Mesenchymal stem cell (in vitro differentiated cells and primary cell): ENCODE measurements around the gene ATG4C.
"Not testable (repeated sequence)": the region's sequence is repeated elsewhere in the genome, so short reads cannot be mapped to it uniquely, and the experiment has no call there.

Source experiments
- DNase-seq: peaks from one replicate; pipeline ENCODE4 v3.0.0-alpha.2; 2013
- H2AFZ ChIP-seq: one replicate; pipeline ENCODE4 v1.6.1; 2013; ENCODE audit warnings: low read depth, mild to moderate bottlenecking, control low read depth, inconsistent platforms, low read length, moderate library complexity
- H2AK5ac ChIP-seq: 2 replicates; pipeline ENCODE4 v1.6.1; 2013; ENCODE audit warnings: low read length, moderate library complexity, mild to moderate bottlenecking, inconsistent platforms; ENCODE audit not compliant: severe bottlenecking
- H2BK120ac ChIP-seq: one replicate; pipeline ENCODE4 v1.6.1; 2013; ENCODE audit warnings: low read depth, mild to moderate bottlenecking, inconsistent platforms, low read length, moderate library complexity
- H2BK12ac ChIP-seq, 2 experiments: one replicate each; pipeline ENCODE4 v1.6.1; 2013; ENCODE audit warnings: inconsistent platforms in 2 of 2, low read length in 2 of 2, mild to moderate bottlenecking in 2 of 2, moderate library complexity in 2 of 2, control low read depth in 1 of 2
- H2BK15ac ChIP-seq: one replicate; pipeline ENCODE4 v1.6.1; 2013; ENCODE audit warnings: mild to moderate bottlenecking, low read depth, inconsistent platforms; ENCODE audit not compliant: poor library complexity, severe bottlenecking
- H2BK5ac ChIP-seq: 2 replicates; pipeline ENCODE4 v1.6.1; 2013; ENCODE audit warnings: low read depth, mild to moderate bottlenecking, low read length, control low read depth, inconsistent platforms; ENCODE audit not compliant: poor library complexity, severe bottlenecking
- H3K14ac ChIP-seq, 2 experiments: one replicate each; pipeline ENCODE4 v1.6.1; 2013; ENCODE audit warnings: inconsistent platforms in 2 of 2, low read length in 2 of 2, control low read depth in 1 of 2, mild to moderate bottlenecking in 1 of 2, moderate library complexity in 1 of 2
- H3K18ac ChIP-seq, 2 experiments: one replicate each; pipeline ENCODE4 v1.6.1; 2013; ENCODE audit warnings: inconsistent platforms in 2 of 2, low read length in 2 of 2, control low read depth in 1 of 2, low read depth in 1 of 2, mild to moderate bottlenecking in 1 of 2
- H3K23ac ChIP-seq, 2 experiments: one replicate each; pipeline ENCODE4 v1.6.1; 2013; ENCODE audit warnings: inconsistent platforms in 2 of 2, low read length in 2 of 2, mild to moderate bottlenecking in 2 of 2, moderate library complexity in 2 of 2, control low read depth in 1 of 2
- H3K27ac ChIP-seq: 2 replicates; pipeline ENCODE4 v1.5.1; 2013; ENCODE audit warnings: mild to moderate bottlenecking, moderate library complexity, low read length, control low read depth, inconsistent platforms; ENCODE audit not compliant: poor library complexity, severe bottlenecking
- H3K27me3 ChIP-seq, 2 experiments: 2 replicates each; pipeline versions ENCODE4 v1.6.1 to v1.7.0; 2013; ENCODE audit warnings: low read length in 2 of 2, mild to moderate bottlenecking in 2 of 2, moderate library complexity in 2 of 2, control low read depth in 1 of 2, inconsistent platforms in 1 of 2; ENCODE audit not compliant: control insufficient read depth in 1 of 2, insufficient read depth in 1 of 2
- H3K36me3 ChIP-seq, 2 experiments: 2 replicates each; pipeline versions ENCODE4 v1.6.1 to v1.7.0; 2013; ENCODE audit warnings: low read length in 2 of 2, control low read depth in 1 of 2, inconsistent platforms in 1 of 2, low read depth in 1 of 2, mild to moderate bottlenecking in 1 of 2; ENCODE audit not compliant: insufficient read depth in 2 of 2, control insufficient read depth in 1 of 2
- H3K4ac ChIP-seq, 2 experiments: one replicate each; pipeline ENCODE4 v1.6.1; 2013; ENCODE audit warnings: inconsistent platforms in 2 of 2, low read length in 2 of 2, mild to moderate bottlenecking in 2 of 2, moderate library complexity in 2 of 2, control low read depth in 1 of 2, low read depth in 1 of 2
- H3K4me1 ChIP-seq: 2 replicates; pipeline ENCODE4 v1.6.1; 2013; ENCODE audit warnings: low read depth, low read length, control low read depth; ENCODE audit not compliant: control insufficient read depth, insufficient read depth
- H3K4me2 ChIP-seq: 2 replicates; pipeline ENCODE4 v1.6.1; 2013; ENCODE audit warnings: low read length, mild to moderate bottlenecking, inconsistent platforms; ENCODE audit not compliant: poor library complexity, severe bottlenecking
- H3K4me3 ChIP-seq, 2 experiments: 2 replicates each; pipeline versions ENCODE4 v1.5.1 to v1.7.0; 2013; ENCODE audit warnings: low read length in 2 of 2, mild to moderate bottlenecking in 2 of 2, control low read depth in 1 of 2, low read depth in 1 of 2; ENCODE audit not compliant: insufficient read depth in 1 of 2
- H3K79me1 ChIP-seq: replicated peaks from 2 replicates; pipeline ENCODE4 v1.6.1; 2013; ENCODE audit warnings: mild to moderate bottlenecking, control low read depth, low read length, inconsistent platforms; ENCODE audit not compliant: poor library complexity, severe bottlenecking
- H3K9ac ChIP-seq: 2 replicates; pipeline ENCODE4 v1.7.0; 2013; ENCODE audit warnings: mild to moderate bottlenecking, low read length, moderate library complexity
- H3K9me3 ChIP-seq: 2 replicates; pipeline ENCODE4 v1.7.0; 2013; ENCODE audit warnings: mild to moderate bottlenecking, low read length; ENCODE audit not compliant: control insufficient read depth
- H4K8ac ChIP-seq: one replicate; pipeline ENCODE4 v1.6.1; 2013; ENCODE audit warnings: inconsistent platforms, mild to moderate bottlenecking, low read length, moderate library complexity
- H4K91ac ChIP-seq: one replicate; pipeline ENCODE4 v1.6.1; 2013; ENCODE audit warnings: mild to moderate bottlenecking, low read length, inconsistent platforms
- WGBS: methylation state at CpG from one replicate; pipeline ENCODE4 v1.1.7; 2013; ENCODE audit warnings: mixed read lengths; 5-methylcytosine and 5-hydroxymethylcytosine counted together

Gene ATG4C

GRCh38 chr1:62760021-62760782, 23.7 kb upstream of the ATG4C start:
- not testable (repeated sequence) for H3K36me3 ChIP-seq, H4K91ac ChIP-seq, H3K79me1 ChIP-seq, H3K18ac ChIP-seq, H2BK12ac ChIP-seq, DNase-seq, H3K4ac ChIP-seq, H2AK5ac ChIP-seq, H3K27me3 ChIP-seq, H3K14ac ChIP-seq, H3K4me2 ChIP-seq, H3K9me3 ChIP-seq, H4K8ac ChIP-seq, H2BK15ac ChIP-seq, H2BK120ac ChIP-seq, H3K27ac ChIP-seq, H3K4me1 ChIP-seq, H3K23ac ChIP-seq, H2BK5ac ChIP-seq, H3K9ac ChIP-seq, H2AFZ ChIP-seq, H3K4me3 ChIP-seq
- WGBS, result 85% methylated on average over 4 of the region's 6 CpGs

DNA sequence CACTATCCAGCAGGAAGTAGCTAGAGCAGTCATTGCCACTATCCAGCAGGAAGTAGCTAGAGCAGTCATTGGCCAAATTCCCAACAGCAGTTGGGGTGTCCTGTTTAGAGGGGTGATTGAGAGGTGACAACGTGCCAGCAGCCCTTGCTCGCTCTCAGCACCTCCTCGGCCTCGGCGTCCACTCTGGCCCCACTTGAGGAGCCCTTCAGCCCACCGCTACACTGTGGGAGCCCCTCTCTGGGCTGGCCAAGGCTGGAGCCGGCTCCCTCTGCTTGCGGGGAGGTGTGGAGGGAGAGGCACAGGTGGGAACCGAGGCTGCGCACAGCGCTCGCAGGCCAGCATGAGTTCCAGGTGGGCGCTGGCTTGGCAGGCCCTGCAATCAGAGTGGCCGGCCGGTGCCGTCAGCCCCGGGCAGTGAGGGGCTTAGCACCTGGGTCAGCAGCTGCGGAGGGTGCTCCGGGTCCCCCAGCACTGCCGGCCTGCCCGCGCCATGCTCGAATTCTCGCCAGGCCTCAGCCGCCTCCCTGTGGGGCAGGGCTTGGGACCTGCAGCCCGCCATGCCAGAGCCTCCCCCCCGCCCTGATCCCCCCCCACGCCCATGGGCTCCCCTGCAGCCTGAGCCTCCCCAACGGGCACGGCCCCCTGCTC, 22.6 kb upstream of the ATG4C start:
- not testable (repeated sequence) for H2BK15ac ChIP-seq, H2AFZ ChIP-seq, H3K4me3 ChIP-seq, H4K8ac ChIP-seq, H2BK5ac ChIP-seq, H3K4me1 ChIP-seq, H3K36me3 ChIP-seq, H3K4me2 ChIP-seq, H3K23ac ChIP-seq, DNase-seq, H3K4ac ChIP-seq, H2BK12ac ChIP-seq, H3K9ac ChIP-seq, H3K79me1 ChIP-seq, H3K14ac ChIP-seq, H3K27ac ChIP-seq, H2AK5ac ChIP-seq, H3K9me3 ChIP-seq, H2BK120ac ChIP-seq, H4K91ac ChIP-seq, H3K27me3 ChIP-seq
- 94% methylated on average over 30 of the region's 30 CpGs for WGBS
- H3K18ac ChIP-seq, result peak overlapping the region in 1 of 2 experiments; percentile 34

GRCh38 chr1:62762027-62762426, 21.9 kb upstream of the ATG4C start:
- H2BK5ac ChIP-seq, H3K4me3 ChIP-seq, H3K36me3 ChIP-seq, H3K18ac ChIP-seq, H2BK15ac ChIP-seq, H3K79me1 ChIP-seq, H3K23ac ChIP-seq, H4K8ac ChIP-seq, H3K9ac ChIP-seq, H2BK12ac ChIP-seq, DNase-seq, H4K91ac ChIP-seq, H3K27ac ChIP-seq, H2AFZ ChIP-seq, H2AK5ac ChIP-seq, H3K4ac ChIP-seq, H3K4me2 ChIP-seq, H3K14ac ChIP-seq, H3K27me3 ChIP-seq, H3K4me1 ChIP-seq, H3K9me3 ChIP-seq, H2BK120ac ChIP-seq: not testable (repeated sequence)
- 94% methylated on average over 4 of the region's 4 CpGs for WGBS

DNA sequence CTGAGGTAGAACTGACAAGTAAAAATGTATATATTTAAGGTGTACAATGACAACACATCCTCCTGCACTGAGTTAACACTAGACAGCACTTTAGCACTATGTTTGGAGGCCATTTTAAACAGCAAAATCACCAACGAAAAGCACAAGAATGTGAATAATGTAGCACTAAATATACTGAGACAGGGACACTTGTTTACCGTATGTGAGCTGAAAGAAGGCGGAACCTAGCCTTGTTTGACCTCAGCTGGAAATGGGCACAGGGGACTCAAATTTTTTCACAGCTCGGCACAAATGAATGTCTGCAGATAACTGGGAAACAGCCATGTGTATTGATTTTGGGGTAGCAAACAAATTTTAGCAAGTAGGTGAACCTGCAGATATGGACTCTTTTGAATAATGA, 18.0 kb upstream of the ATG4C start:
- Histone ChIP-seq H3K9ac (no peak overlapping the region), H3K18ac (no peak overlapping the region), H3K27me3 (no peaks in the 10 kb centered on the region), H2BK12ac (no peak overlapping the region), H3K27ac (no peak overlapping the region), H3K9me3 (no peaks in the 10 kb centered on the region), H3K14ac (no peak overlapping the region), H2AK5ac (no peak overlapping the region), H2BK15ac (no peak overlapping the region), H2BK120ac (no peak overlapping the region), H4K8ac (no peak overlapping the region), H2BK5ac (no peak overlapping the region), H3K4me1 (no peaks in the 10 kb centered on the region), H3K79me1 (no peaks in the 10 kb centered on the region), H3K4ac (no peak overlapping the region), H3K4me2 (no peak overlapping the region), H3K23ac (no peak overlapping the region), H3K36me3 (no peaks in the 10 kb centered on the region), H3K4me3 (no peak overlapping the region), H4K91ac (no peak overlapping the region), H2AFZ (no peak overlapping the region)
- no peak for DNase-seq
- 59% methylated on average over 4 of the region's 4 CpGs for WGBS
